Activated CD4-positive, alpha-beta T cell treated with anti-CD3 and anti-CD28 coated beads for 36 hours (primary cell): ENCODE results near the gene ADAMTS10. TPM values are rescaled to one million over a fixed set of nuclear protein-coding genes. Genes with fewer than 3 reads are reported as not detected.

Source experiments
- ATAC-seq: fragments of 200-7000 bp; cut with Tn5 transposase; one replicate; pipeline ENCODE4 v1.10.0; 2021; ENCODE audit warnings: mild to moderate bottlenecking, moderate library complexity
- CTCF ChIA-PET: fragments of 350-600 bp; sonication (Branson Sonifier 250); formaldehyde crosslinking; loops from one replicate; lab custom pipeline; 2021; ENCODE audit warnings: antibody characterized with exemption; lab: Charles Lee
- POLR2A ChIA-PET: fragments of 350-600 bp; sonication (Branson Sonifier 250); formaldehyde crosslinking; loops from one replicate; lab custom pipeline; 2021; ENCODE audit warnings: antibody characterized with exemption, inconsistent platforms; lab: Charles Lee
- DNase-seq: peaks from one replicate; pipeline ENCODE4 v3.0.0-alpha.2; 2020
- H3K27ac Mint-ChIP-seq: one replicate; pipeline ENCODE4 v1.8.0; 2021; ENCODE audit warnings: mixed read lengths
- H3K27me3 Mint-ChIP-seq: one replicate; pipeline ENCODE4 v1.8.0; 2021; ENCODE audit warnings: mixed read lengths
- H3K36me3 Mint-ChIP-seq: one replicate; pipeline ENCODE4 v1.8.0; 2021; ENCODE audit warnings: low read depth, mixed read lengths
- H3K4me1 Mint-ChIP-seq: one replicate; pipeline ENCODE4 v1.8.0; 2021; ENCODE audit warnings: mixed read lengths
- H3K4me3 Mint-ChIP-seq: one replicate; pipeline ENCODE4 v1.8.0; 2021; ENCODE audit warnings: mild to moderate bottlenecking, moderate library complexity, mixed read lengths
- H3K9me3 Mint-ChIP-seq: one replicate; pipeline ENCODE4 v1.8.0; 2021; ENCODE audit warnings: low read depth, mixed read lengths
- intact Hi-C, 2 experiments: fragments of 100-400 bp; cut with DNase I in 1 of 2; cut with micrococcal nuclease in 1 of 2; formaldehyde crosslinking; loops; one replicate each; pipeline versions ENCODE4 v1.14.2 to v1.15.1; 2022 to 2024; cut with DNase I, micrococcal nuclease
- total RNA-seq, 2 experiments: library from RNA; stranded (reverse); gene quantifications; one replicate each; pipeline ENCODE4 v1.2.3, GENCODE V29; 2021

Gene ADAMTS10
- total RNA-seq, 2 experiments from 2014 or later: 4.5 to 5.0 TPM

DNA sequence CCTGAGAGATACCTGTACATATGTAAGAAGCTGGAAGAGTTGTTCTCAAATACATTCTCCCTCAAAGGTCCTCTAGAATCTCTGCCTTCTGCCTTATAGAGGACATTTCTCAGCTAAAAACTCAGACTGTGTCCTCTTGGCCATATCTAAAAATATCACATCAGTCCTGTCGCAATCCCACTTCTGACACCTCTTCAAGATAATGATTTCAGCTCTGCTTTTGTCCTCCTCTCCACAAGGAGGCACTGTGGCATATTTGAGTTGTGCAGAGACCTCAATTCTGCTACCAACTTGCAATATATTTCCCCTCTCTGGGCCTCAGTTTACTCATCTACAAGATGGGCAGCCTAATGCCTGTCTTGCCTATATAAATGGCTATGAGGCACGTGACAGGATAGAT lies 16.6 kb downstream of the ADAMTS10 start:
- H3K27me3 Mint-ChIP-seq: no peaks in the 10 kb centered on the region
- ATAC-seq (no peak), DNase-seq (no peak)
- H3K4me1 Mint-ChIP-seq: peaks cover 15% of the 10 kb centered on the region
- no peak overlapping the region for H3K4me3 Mint-ChIP-seq
- CTCF ChIA-PET: interaction anchor here (0.6 to 3.2 kb wide), 9 partner anchors 14 to 145 kb away, joined by 3 to 41 read pairs (median 3); partner anchors contain the start of genes MYO1F and ZNF414
- intact Hi-C loops: loop anchor here in 1 of 2 experiments (2.0 to 5.0 kb wide), 3 partner anchors 723 to 1191 kb away; no protein-coding TSS in a partner anchor
- POLR2A ChIA-PET: no interaction called here
- H3K36me3 Mint-ChIP-seq: peaks cover 2% of the 10 kb centered on the region
- H3K27ac Mint-ChIP-seq: no peak overlapping the region
- H3K9me3 Mint-ChIP-seq: peaks cover 5% of the 10 kb centered on the region

DNA sequence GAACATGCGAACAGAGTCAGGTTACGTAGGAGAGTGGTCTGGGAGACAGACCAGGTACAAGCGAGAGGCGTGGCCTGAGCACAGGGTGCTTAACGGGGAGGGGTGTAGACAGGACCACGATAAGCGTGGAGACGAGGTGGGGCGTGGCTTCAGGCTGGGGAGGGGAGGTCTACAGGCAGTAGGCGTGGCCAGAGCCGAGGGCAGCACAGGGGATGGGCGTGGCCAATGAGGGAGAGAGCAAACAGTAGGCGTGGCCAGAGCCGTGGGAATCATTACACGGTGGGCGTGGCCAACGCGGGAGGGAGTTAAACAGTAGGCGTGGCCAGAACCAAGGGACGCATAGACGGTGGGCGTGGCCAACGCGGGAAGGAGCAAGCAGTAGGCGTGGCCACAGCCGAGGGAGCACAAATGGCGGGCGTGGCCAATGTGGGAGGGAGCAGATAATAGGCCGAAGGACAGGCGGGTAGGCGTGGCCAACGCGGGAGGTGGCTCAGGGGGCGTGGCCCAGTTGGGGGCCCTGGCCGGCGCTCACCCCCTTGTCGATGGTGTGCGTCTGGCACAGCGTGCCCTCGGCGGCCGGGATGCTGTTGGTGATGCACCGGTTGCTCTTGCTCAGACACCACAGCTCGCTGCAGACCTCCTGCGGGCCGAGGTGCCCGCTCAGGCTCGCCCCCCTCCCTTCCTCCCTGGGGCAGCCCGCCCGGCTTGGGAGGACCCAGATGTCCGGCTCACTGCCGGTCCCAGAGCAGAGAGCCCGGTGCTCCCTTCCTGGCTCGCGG lies 18.1 kb downstream of the ADAMTS10 start:
- peak; percentile 99 for DNase-seq
- ATAC-seq: peak; percentile 94
- Mint-ChIP-seq H3K27me3 (no peaks in the 10 kb centered on the region), H3K27ac (no peak overlapping the region), H3K4me3 (peak overlapping the region; percentile 70), H3K36me3 (peaks cover 2% of the 10 kb centered on the region), H3K9me3 (peaks cover 5% of the 10 kb centered on the region), H3K4me1 (peaks cover 15% of the 10 kb centered on the region)
- POLR2A ChIA-PET: interaction anchor here (1.1 kb wide), 1 partner anchor 79 kb away, joined by 3 read pairs; the partner anchor contains the start of gene ZNF414
- CTCF ChIA-PET: interaction anchor here (0.7 to 3.2 kb wide), 3 partner anchors 13 to 179 kb away, joined by 3 to 41 read pairs (median 3); partner anchors contain the start of genes MARCHF2 and MYO1F
- intact Hi-C loops: loop anchor here (1.0 to 5.0 kb wide), 10 partner anchors 18 to 1227 kb away; partner anchors contain the start of genes MBD3L1 (in 2 of the 2), RAB11B (in 2 of the 2), ZNF558 (in 2 of the 2) and ADAMTS10 (in 1 of the 2)

DNA sequence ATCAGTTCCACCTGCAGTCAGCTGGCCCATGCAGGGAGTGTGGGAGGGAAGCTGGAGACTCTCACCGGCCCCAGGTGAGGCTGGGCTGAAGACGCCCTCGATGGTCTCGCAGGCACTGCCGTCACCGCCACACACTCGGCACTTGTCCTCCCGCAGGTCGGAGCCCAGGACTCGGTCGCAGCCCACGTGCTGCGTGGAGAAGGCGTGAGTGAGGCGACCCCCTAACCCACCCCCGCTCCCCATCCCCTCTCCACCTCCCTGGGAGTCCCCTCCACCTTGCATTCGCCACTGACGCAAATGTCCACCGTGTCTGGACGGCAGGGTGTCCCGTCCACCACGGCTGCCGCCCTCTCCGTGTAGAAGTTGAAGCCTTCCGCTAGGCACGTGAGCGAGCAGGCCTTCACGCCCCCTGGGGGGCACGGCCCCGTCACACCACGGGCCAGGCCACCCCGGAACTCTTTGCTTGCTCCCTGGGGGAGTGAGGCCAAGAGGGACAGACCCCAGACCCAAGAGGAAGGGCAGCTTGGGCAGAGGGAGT lies 21.3 kb downstream of the ADAMTS10 start:
- POLR2A ChIA-PET: no interaction called here

DNA sequence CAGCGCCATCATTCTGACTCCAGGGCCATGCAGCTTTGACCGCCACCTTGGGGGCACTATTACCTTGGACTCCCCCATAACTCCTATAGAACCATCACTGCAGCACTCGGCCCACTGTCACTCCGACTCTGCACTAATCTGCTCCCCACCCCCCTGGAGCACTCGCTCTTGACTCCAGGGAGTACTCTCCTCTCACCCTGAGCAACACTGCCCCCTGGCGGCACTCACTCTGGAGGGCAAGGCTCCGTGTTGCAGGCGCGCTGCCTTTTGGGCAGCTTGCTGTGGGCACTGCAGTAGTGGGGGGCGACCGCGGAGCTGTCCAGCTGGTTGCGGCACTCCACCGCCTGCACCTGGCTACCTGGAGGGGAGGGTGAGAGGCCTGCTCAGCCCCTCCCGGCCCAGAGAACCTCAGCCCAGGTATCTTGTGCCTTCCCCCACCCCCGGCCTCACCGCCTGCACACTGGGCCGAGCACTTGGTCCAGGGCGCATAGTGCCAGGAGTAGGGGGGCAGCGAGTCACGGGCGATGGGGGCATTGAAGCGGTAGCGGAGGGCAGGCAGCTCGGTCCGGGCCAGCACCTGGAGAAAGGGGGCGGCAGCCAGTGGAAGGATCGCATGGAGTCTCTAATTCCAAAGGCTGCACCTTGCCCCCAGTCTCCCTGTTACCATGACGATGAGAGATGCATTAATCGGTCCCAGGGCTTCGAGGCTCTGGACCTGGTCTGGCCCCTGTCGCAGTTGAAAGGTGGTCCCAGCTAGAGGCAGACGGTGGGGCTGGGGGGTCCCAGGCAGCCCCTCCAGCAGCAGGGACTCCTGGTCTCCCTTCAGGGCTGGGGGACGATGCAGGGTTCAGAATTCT lies 24.4 kb downstream of the ADAMTS10 start:
- no peaks in the 10 kb centered on the region for H3K4me1 Mint-ChIP-seq
- H3K27me3 Mint-ChIP-seq: no peaks in the 10 kb centered on the region
- DNase-seq (peak; percentile 78), ATAC-seq (peak; percentile 51)
- no peaks in the 10 kb centered on the region for H3K36me3 Mint-ChIP-seq
- H3K27ac Mint-ChIP-seq: no peak overlapping the region
- ChIA-PET CTCF (interaction anchor here (0.9 kb wide), 2 partner anchors 13 to 87 kb away, joined by 3 read pairs; no protein-coding TSS in a partner anchor), POLR2A (interaction anchor here (0.5 kb wide), 1 partner anchor 47 kb away, joined by 3 read pairs; no protein-coding TSS in a partner anchor)
- intact Hi-C loops: no loop called here
- H3K4me3 Mint-ChIP-seq: no peak overlapping the region
- H3K9me3 Mint-ChIP-seq: no peaks in the 10 kb centered on the region

More for the DNA sequence above, 21.3 kb downstream of the ADAMTS10 start:
- peaks cover 15% of the 10 kb centered on the region for H3K4me1 Mint-ChIP-seq
- peaks cover 2% of the 10 kb centered on the region for H3K36me3 Mint-ChIP-seq
- H3K9me3 Mint-ChIP-seq: peaks cover 5% of the 10 kb centered on the region
- no peaks in the 10 kb centered on the region for H3K27me3 Mint-ChIP-seq
- no peak overlapping the region for H3K27ac Mint-ChIP-seq
- CTCF ChIA-PET: interaction anchor here (5.2 kb wide), 1 partner anchor 10 kb away, joined by 43 read pairs; the partner anchor contains the start of gene MYO1F
- ATAC-seq (no peak), DNase-seq (no peak)
- no peak overlapping the region for H3K4me3 Mint-ChIP-seq
- intact Hi-C loops: no loop called here

DNA sequence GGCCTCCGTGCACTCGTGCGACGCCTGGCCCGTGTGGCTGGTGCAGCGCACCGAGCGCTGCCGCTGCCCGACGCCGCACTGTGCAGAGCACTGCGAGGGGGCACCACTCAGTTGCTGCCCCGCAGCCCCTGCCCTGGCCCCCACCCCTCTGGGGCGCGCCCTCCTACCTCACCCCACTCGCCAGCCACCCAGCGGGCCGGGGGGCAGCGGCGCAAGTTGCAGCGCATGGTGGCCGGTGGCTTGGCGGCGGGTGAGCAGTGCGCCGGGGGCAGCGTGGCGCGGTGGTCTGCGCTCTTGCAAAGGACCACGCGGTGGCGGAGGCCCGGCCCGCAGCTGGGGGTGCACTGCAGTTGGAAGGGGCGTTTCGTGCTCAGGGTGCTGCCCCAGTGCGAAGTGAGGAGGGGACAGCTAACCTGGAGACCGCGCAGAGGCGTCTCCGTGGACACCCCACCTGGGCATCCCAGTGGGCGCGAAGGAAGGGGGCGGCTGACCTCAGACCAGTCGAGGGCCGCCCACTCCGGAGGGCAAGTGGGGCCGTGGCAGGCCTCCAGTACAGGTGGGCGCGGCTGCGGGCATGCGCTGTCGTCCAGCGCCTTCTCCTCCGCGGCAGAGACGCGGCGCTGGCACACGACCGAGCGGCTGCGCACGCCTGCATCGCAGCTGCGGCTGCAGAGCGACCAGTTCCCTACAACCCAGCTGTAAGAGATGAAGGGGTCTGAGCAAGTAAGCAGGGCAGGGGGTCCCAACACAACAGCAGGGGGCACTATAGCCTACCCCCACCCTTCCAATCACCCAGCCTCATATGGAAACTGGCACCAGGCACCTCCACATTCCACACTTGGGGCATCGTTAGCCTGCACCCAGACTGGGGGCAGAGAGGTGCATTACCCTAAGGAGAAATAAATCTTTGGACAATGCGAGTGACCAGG lies 25.3 kb downstream of the ADAMTS10 start:
- no peaks in the 10 kb centered on the region for H3K36me3 Mint-ChIP-seq
- DNase-seq (no peak), ATAC-seq (no peak)
- H3K27ac Mint-ChIP-seq: no peak overlapping the region
- no peak overlapping the region for H3K4me3 Mint-ChIP-seq
- POLR2A ChIA-PET: no interaction called here
- H3K9me3 Mint-ChIP-seq: no peaks in the 10 kb centered on the region
- intact Hi-C loops: no loop called here
- H3K27me3 Mint-ChIP-seq: no peaks in the 10 kb centered on the region
- no peaks in the 10 kb centered on the region for H3K4me1 Mint-ChIP-seq
- CTCF ChIA-PET: no interaction called here

DNA sequence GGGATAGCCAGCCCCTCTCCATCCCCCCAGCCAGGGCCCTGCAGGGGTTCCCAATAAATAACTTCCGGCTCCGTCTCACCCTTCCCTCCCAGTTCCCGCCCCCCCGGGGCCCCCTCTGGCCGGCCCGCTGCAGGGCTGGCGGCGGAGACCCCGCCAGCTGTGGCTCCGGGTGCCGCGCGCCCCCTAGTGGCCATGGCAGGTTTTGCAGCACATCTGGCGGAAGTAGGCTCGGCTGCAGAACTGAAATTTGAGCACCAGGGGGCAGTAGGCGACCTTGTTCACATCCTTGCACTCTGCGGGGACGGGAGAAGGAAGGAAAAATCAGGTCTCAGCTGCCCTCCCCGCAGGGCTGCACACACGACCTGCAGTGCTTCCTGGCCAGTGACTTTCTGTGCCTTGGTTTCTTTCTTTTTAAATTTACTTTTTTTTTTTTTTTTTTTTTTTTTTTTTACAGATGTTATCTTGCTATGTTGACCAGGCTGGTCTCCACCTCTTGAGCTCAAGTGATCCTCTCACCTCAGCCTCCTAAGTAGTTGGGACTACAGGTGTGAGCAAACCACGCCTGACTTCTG lies 29.7 kb downstream of the ADAMTS10 start:
- H3K4me3 Mint-ChIP-seq: no peak overlapping the region
- peak; percentile 92 for DNase-seq
- H3K36me3 Mint-ChIP-seq: no peaks in the 10 kb centered on the region
- no peak overlapping the region for H3K27ac Mint-ChIP-seq
- no peaks in the 10 kb centered on the region for H3K9me3 Mint-ChIP-seq
- peaks cover 29% of the 10 kb centered on the region for H3K4me1 Mint-ChIP-seq
- POLR2A ChIA-PET: interaction anchor here (0.5 to 0.6 kb wide), 2 partner anchors 86 to 142 kb away, joined by 3 to 4 read pairs; no protein-coding TSS in a partner anchor
- CTCF ChIA-PET: interaction anchor here (0.7 to 6.7 kb wide), 23 partner anchors 9 to 854 kb away, joined by 3 to 49 read pairs (median 7); partner anchors contain the start of gene CERS4
- peak; percentile 70 for ATAC-seq
- H3K27me3 Mint-ChIP-seq: peaks cover 2% of the 10 kb centered on the region
- intact Hi-C loops: loop anchor here in 1 of 2 experiments (1.0 to 2.0 kb wide), 6 partner anchors 36 to 226 kb away; partner anchors contain the start of genes MARCHF2 and ZNF414

DNA sequence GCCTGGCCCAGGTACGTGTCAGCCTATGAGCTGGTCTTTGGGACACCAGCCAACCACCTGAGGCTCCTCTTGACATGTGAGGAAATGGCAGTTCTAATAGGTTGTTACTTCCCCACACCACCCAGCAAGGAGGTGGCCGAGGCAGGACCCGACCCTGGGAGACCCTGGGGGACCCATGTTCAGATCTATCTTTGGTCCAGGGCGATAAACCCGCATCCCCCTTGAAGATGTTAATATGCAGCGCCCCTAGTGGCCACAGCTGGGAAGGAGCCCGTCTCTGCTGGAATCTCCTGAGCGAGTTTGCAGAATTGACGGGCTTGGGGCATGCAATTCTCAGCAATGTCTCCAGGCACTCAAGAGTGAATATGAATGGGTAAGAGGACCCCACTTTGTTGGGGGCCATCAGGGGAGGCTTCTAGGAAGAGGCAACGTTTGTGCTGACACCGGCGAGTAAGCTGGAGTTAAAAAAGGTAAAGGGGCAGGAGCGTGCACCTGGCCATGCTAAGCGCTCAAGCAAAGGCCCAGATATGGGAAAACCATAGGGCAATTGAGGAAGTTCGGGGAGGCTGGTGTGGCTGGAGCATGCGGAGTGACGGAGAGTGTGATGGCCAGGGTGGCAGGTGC lies 31.8 kb downstream of the ADAMTS10 start:
- peak; percentile 44 for ATAC-seq
- POLR2A ChIA-PET: interaction anchor here (0.7 kb wide), 1 partner anchor 73 kb away, joined by 4 read pairs; no protein-coding TSS in a partner anchor
- H3K36me3 Mint-ChIP-seq: no peaks in the 10 kb centered on the region
- DNase-seq: peak; percentile 91
- H3K4me3 Mint-ChIP-seq: no peak overlapping the region
- intact Hi-C loops: loop anchor here in 1 of 2 experiments (5.0 kb wide), 2 partner anchors 61 to 166 kb away; partner anchors contain the start of gene MARCHF2
- peaks cover 2% of the 10 kb centered on the region for H3K27me3 Mint-ChIP-seq
- no peaks in the 10 kb centered on the region for H3K9me3 Mint-ChIP-seq
- CTCF ChIA-PET: interaction anchor here (0.5 to 6.7 kb wide), 38 partner anchors 9 to 245 kb away, joined by 3 to 49 read pairs (median 5); partner anchors contain the start of genes HNRNPM and ZNF414
- peaks cover 45% of the 10 kb centered on the region for H3K4me1 Mint-ChIP-seq
- peak overlapping the region; percentile 13 for H3K27ac Mint-ChIP-seq

DNA sequence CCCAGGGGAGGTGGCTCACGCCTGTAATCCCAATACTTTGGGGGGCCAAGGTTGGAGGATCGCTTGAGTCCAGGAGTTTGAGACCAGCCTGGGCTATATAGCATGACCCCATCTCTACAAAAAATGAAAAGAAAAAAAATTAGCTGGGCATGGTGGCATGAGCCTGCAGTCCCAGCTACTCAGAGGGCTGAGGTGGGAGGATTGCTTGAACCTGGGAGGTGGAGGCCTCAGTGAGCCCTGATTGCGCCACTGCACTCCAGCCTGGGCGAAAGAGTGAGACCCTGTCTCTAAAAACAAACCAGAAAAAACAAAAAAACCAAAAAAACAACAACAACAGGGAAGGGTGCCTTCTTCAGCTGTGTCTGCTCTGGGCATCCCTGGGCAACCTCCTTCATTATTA lies 32.8 kb downstream of the ADAMTS10 start:
- H3K4me3 Mint-ChIP-seq: peak overlapping the region; percentile 77
- peaks cover 2% of the 10 kb centered on the region for H3K27me3 Mint-ChIP-seq
- ChIA-PET POLR2A (interaction anchor here (0.6 to 0.7 kb wide), 2 partner anchors 65 to 110 kb away, joined by 3 to 4 read pairs; no protein-coding TSS in a partner anchor), CTCF (interaction anchor here (0.6 to 6.7 kb wide), 33 partner anchors 8 to 1320 kb away, joined by 3 to 43 read pairs (median 4); partner anchors contain the start of gene ZNF414)
- DNase-seq: no peak
- no peaks in the 10 kb centered on the region for H3K9me3 Mint-ChIP-seq
- no peak for ATAC-seq
- peaks cover 53% of the 10 kb centered on the region for H3K4me1 Mint-ChIP-seq
- H3K36me3 Mint-ChIP-seq: no peaks in the 10 kb centered on the region
- intact Hi-C loops: loop anchor here in 1 of 2 experiments (5.0 kb wide), 2 partner anchors 60 to 165 kb away; partner anchors contain the start of gene MARCHF2
- H3K27ac Mint-ChIP-seq: peak overlapping the region; percentile 86

DNA sequence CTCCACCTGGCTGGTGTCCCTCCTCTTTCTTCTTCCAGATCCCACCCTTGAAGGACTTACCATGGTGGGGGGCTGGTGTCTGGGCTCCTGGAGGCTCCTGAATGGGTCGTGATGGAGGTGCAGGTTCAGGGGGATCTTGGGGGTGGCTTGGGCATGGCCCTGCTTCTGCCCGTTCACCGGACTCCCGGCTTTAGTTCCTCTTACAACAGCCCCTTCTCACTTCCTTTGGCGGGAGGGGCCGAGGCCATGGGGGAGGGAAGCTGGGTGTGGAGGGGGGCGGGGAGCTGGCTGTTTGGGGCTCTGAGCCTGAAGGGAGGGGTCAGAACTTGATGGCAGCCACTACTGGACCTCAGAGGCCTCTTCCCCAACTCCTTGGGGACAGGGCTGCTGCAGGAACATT lies 33.3 kb downstream of the ADAMTS10 start, which contains the start of gene MYO1F:
Gene MYO1F (minus strand): TSS at position 196 of the 400 bp plus-strand sequence. CDS start 133 bp downstream, at position 63.
- ATAC-seq: no peak
- H3K27ac Mint-ChIP-seq: peak within 1 kb of the TSS; percentile 86
- peaks cover 58% of the 10 kb centered on the region for H3K4me1 Mint-ChIP-seq
- ChIA-PET CTCF (interaction anchor here (0.6 to 6.7 kb wide), 19 partner anchors 7 to 926 kb away, joined by 3 to 43 read pairs (median 5); partner anchors contain the start of gene ZNF414), POLR2A (no interaction called here)
- DNase-seq: peak; percentile 34
- no peaks in the 10 kb centered on the region for H3K9me3 Mint-ChIP-seq
- peak within 1 kb of the TSS; percentile 77 for H3K4me3 Mint-ChIP-seq
- H3K36me3 Mint-ChIP-seq: no peaks in the 10 kb centered on the region
- intact Hi-C loops: loop anchor here in 1 of 2 experiments (5.0 kb wide), 2 partner anchors 60 to 165 kb away; partner anchors contain the start of gene MARCHF2
- peaks cover 2% of the 10 kb centered on the region for H3K27me3 Mint-ChIP-seq
